GM12891 (cell line): Measurements from ENCODE around the gene DCTN3.
A peak's percentile ranks its signal among the peaks of the same experiment; 100 is the strongest.

Source experiments
- DNase-seq: peaks from one replicate; pipeline ENCODE4 v3.0.0; 2011; ENCODE audit warnings: low spot score; ENCODE audit not compliant: insufficient read length
- FAIRE-seq: peaks from 2 replicates; lab custom pipeline; 2011; peaks lifted over from hg19 to GRCh38; lab: Jason Lieb, UNC
- PAX5 ChIP-seq: IDR thresholded peaks from 2 replicates; pipeline ENCODE4 v1.6.1; 2011; ENCODE audit warnings: low read length, moderate library complexity, mild to moderate bottlenecking; ENCODE audit not compliant: insufficient read depth, severe bottlenecking
- POLR2A ChIP-seq: IDR thresholded peaks from 2 replicates; pipeline ENCODE4 v1.6.1; 2011; ENCODE audit warnings: low read depth, low read length, control low read depth
- POLR2AphosphoS5 ChIP-seq: IDR thresholded peaks from 2 replicates; pipeline ENCODE4 v1.6.1; 2011; ENCODE audit warnings: low read depth, low read length, control low read depth
- POU2F2 ChIP-seq: IDR thresholded peaks from 2 replicates; pipeline ENCODE4 v1.6.1; 2011; ENCODE audit warnings: low read depth, mild to moderate bottlenecking, control low read depth, low read length, moderate library complexity
- SPI1 ChIP-seq: IDR thresholded peaks from 2 replicates; pipeline ENCODE4 v1.6.1; 2011; ENCODE audit warnings: low read depth, low read length, control low read depth
- TAF1 ChIP-seq: IDR thresholded peaks from 2 replicates; pipeline ENCODE4 v1.6.1; 2011; ENCODE audit warnings: low read depth, low read length, control low read depth

Gene DCTN3

GRCh38 chr9:34575241-34575640 is 45.1 kb downstream of the DCTN3 start:
- FAIRE-seq (no peak), DNase-seq (no peak)
- TF ChIP-seq TAF1, result no peak
- no peak for TF ChIP-seq POLR2A
- TF ChIP-seq POU2F2, result no peak
- TF ChIP-seq SPI1, result no peak
- no peak for TF ChIP-seq POLR2AphosphoS5
- no peak for TF ChIP-seq PAX5

DNA sequence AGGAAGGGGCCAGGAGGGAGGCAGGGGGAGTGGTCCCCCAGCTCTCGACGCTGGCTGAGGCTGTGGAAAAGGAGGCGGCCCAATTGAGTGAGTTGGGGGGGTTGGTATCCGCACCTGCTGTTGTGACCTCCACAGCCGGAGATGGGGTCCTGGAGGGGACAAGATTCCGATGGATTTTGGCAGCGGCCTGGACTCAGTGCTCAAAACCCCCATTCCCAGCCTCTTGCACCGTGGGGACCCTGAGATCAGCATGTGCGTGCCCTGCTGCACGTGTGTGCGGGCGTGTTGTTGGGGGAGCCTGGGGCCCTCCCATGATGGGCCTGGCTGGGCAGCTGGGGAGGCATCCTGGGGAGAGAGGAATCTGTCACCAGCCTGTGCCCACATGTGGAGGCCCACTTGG is 45.7 kb downstream of the DCTN3 start:
- TF ChIP-seq POLR2AphosphoS5 (no peak), POU2F2 (no peak), POLR2A (no peak), PAX5 (no peak), SPI1 (no peak), TAF1 (no peak)
- FAIRE-seq, result no peak
- no peak for DNase-seq

GRCh38 chr9:34573599-34574325 is 46.5 kb downstream of the DCTN3 start:
- no peak for FAIRE-seq
- TF ChIP-seq POLR2A (no peak), SPI1 (no peak), TAF1 (no peak), POU2F2 (no peak), PAX5 (no peak), POLR2AphosphoS5 (no peak)
- no peak for DNase-seq

DNA sequence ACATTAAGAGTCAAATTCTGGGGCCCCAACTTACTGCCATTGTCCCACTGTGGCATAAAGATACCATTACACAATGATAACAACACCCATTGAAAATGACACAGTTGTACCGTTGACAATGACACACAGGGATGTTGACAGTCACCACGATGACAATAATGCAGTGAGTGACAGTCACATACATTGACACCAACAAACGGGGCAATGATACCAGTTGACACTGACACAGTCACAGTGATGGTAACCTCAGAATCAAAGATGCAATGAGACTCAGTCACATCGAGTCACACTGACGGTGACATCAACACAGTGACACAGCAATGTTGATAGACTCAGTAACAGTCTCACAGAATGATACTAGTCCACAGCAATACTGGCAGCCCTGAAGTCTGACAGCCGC is 47.7 kb downstream of the DCTN3 start:
- no peak for TF ChIP-seq PAX5
- no peak for TF ChIP-seq SPI1
- TF ChIP-seq POLR2AphosphoS5, result no peak
- no peak for TF ChIP-seq POLR2A
- no peak for TF ChIP-seq TAF1
- TF ChIP-seq POU2F2, result no peak
- DNase-seq, result no peak
- FAIRE-seq, result no peak

DNA sequence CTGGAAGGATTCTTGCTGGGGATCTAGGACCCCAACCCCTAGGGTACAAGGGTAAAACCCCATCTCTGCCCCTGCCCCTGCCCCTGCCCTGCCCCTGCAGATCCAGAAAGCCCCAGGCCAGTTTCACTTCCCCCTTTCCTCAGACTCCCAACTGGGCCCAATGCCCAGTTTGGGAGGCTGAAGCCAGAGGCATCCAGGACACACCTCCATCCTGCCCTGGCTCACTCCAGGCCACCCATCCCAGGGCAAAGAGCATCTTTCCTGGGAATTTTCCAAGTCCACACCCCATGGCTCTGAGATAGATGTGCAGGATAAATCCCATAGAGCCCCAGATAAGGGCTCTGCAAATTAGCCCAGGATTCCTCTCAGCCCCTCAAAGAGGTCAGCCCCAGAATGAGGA is 48.2 kb downstream of the DCTN3 start:
- FAIRE-seq, result no peak
- DNase-seq, result no peak
- no peak for TF ChIP-seq TAF1
- no peak for TF ChIP-seq PAX5
- TF ChIP-seq SPI1, result peak; percentile 74
- no peak for TF ChIP-seq POU2F2

GRCh38 chr9:34571481-34571810 is 48.8 kb downstream of the DCTN3 start:
- no peak for FAIRE-seq
- no peak for DNase-seq
- no peak for TF ChIP-seq PAX5
- no peak for TF ChIP-seq POLR2AphosphoS5
- TF ChIP-seq POLR2A, result no peak
- TF ChIP-seq SPI1, result no peak
- no peak for TF ChIP-seq TAF1
- no peak for TF ChIP-seq POU2F2

- FAIRE-seq, result peak; percentile 33
Observed at GRCh38 chr9:34570809-34571480, 49.4 kb downstream of the DCTN3 start.

GRCh38 chr9:34570376-34570775 is 49.9 kb downstream of the DCTN3 start:
- DNase-seq, result no peak
- TF ChIP-seq POLR2A (no peak), SPI1 (no peak), TAF1 (no peak), POLR2AphosphoS5 (no peak), POU2F2 (no peak), PAX5 (no peak)
- FAIRE-seq, result no peak

More at GRCh38 chr9:34570809-34571480, 49.4 kb downstream of the DCTN3 start:
- TF ChIP-seq POLR2A, result no peak
- TF ChIP-seq PAX5, result no peak
- no peak for TF ChIP-seq POLR2AphosphoS5
- TF ChIP-seq SPI1, result no peak
- TF ChIP-seq POU2F2, result no peak
- no peak for TF ChIP-seq TAF1
- no peak for DNase-seq

GRCh38 chr9:34568774-34569173 is 51.5 kb downstream of the DCTN3 start:
- FAIRE-seq (no peak), DNase-seq (no peak)
- no peak for TF ChIP-seq POU2F2
- TF ChIP-seq SPI1, result no peak
- no peak for TF ChIP-seq TAF1
- no peak for TF ChIP-seq PAX5
- no peak for TF ChIP-seq POLR2A
- TF ChIP-seq POLR2AphosphoS5, result no peak
